GM12873 (cell line): Measurements from ENCODE around the gene C21orf58.

Experiments
- CTCF ChIP-seq: IDR thresholded peaks from 2 replicates; pipeline ENCODE4 v1.5.1; 2012; ENCODE audit warnings: low read depth, mild to moderate bottlenecking, moderate library complexity, low read length, control low read depth; ENCODE audit not compliant: insufficient read depth; ENCODE audit errors: missing control alignments

Gene C21orf58

DNA sequence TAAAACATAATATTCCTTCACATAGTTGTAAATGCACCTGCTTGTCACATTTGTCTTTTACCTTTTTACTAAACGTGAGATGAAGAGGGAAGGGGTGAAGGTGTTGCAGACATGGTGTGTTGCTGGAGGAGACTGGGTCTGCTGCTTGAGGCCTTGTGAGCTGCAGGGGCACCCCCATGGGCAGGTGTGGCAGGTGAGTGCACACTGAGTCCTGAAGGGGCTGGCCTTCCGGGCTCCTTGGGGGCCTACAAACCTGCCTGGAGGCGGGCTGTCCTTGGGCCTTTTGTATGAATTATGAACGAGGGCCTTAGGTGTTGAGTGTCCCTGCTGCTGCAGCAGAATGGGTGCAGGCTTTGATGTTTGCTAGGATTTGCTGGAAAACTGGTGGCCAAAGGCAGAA lies 4.0 kb upstream of the C21orf58 start:
- TF ChIP-seq CTCF: no peak

DNA sequence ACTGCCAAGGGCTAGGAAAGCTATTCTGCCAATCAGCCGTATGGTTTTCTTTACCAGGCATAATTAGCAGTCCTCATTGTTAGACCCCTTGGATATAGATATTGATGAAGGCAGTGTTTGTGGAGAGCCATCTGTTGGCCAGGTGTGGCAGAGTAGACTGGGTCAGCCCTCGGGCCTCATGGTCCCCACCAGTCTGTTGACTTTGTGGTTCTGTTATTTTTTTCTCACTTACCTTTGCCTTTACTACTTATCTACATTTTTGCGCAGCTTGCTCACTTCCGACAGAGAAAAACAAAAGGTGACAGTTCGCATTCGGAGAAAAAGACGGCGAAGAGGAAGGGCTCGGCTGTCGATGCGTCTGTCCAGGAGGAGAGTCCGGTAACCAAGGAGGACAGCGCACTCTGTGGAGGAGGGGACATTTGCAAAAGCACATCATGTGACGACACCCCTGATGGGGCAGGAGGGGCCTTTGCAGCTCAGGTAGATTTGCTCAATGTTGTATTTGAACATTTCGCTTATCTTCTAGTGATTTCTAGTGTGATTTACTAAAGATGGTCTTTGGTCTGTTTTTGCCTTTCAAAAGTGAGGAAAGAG lies 2.5 kb upstream of the C21orf58 start:
- TF ChIP-seq CTCF: peak; percentile 10

GRCh38 chr21:46325073-46325912 lies 1.6 kb upstream of the C21orf58 start:
- peak; percentile 40 for TF ChIP-seq CTCF

GRCh38 chr21:46324390-46325072 lies 861 bp upstream of the C21orf58 start:
- TF ChIP-seq CTCF: peak; percentile 11

GRCh38 chr21:46323227-46323709 lies 402 bp downstream of the C21orf58 start:
- TF ChIP-seq CTCF: no peak

- no peak for TF ChIP-seq CTCF
Observed at GRCh38 chr21:46322351-46323226, 1.1 kb downstream of the C21orf58 start.

GRCh38 chr21:46320331-46320801 lies 3.3 kb downstream of the C21orf58 start:
- TF ChIP-seq CTCF: no peak
